NB4 (cell line): Measurements from ENCODE around the gene PTPMT1.

Experiments used
- CTCF ChIP-seq: IDR thresholded peaks from one replicate; pipeline ENCODE4 v1.5.1; 2012; ENCODE audit warnings: low read depth, low read length
- MAX ChIP-seq: IDR thresholded peaks from 2 replicates; pipeline ENCODE4 v1.6.1; 2011; ENCODE audit warnings: low read depth, low read length
- POLR2A ChIP-seq: IDR thresholded peaks from 2 replicates; pipeline ENCODE4 v1.6.1; 2011; ENCODE audit warnings: mild to moderate bottlenecking; ENCODE audit not compliant: insufficient read length; ENCODE audit errors: extremely low read depth

- TF ChIP-seq CTCF (no peak), MAX (no peak), POLR2A (no peak)
These were observed 29.6 kb downstream of the PTPMT1 start for GRCh38 chr11:47595029-47595428.
